Embryonic facial prominence (tissue), 1 donor: ENCODE data around the gene GMPPB.
"Not testable (repeated sequence)": the region's sequence is repeated elsewhere in the genome, so short reads cannot be mapped to it uniquely, and the experiment has no call there.

Experiments used
- DNase-seq: peaks from one replicate; pipeline ENCODE4 v3.0.0-alpha.2; 2016; ENCODE audit errors: extremely low spot score

GMPPB gene

GRCh38 chr3:49689908-49690624 is 33.7 kb downstream of the GMPPB start:
- DNase-seq: not testable (repeated sequence)

DNA sequence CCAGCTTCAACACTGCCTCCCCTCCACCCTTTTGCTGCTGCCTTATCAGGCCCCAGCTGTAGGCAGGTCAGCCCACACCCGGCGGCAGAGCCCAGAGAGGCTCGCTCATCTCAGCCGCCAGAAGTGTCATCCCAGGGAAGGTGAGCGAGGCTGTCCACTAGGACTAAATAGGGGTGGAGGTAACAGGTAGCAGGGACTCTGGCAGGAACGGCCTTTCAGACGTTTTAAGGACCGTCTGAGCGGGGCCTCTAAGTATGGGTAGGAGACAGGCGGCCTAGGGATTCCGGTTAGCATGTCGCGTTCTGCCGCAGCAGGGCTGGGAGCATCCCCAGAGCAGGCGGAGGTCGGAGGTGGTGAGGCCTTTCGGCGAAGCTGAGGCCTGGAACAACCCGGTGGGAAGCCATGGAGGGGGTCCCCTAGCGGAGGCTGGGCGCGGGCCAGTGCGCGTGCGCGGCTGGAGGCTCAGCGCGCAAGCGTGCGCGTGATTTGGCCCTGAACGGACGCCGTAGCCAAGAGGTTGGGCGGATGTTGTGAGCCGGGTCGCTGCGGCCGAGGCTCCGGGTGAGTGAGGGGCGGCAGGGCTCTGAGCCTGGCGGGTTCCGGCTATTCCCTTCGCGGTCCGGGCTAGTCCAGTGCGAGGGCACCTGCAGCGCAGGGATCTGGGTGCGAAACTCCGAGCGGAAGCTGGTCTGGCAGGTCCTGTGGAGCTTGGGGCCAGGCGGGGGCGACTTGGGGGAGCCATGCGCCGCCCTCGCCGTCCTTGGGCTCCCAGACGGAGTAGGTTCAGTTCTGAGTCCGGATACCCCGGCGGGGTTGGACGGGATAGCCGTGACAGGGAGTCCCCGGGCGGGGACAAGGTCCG is 34.5 kb downstream of the GMPPB start, which contains the start of the genes MST1 and RNF123:
Gene MST1, minus strand, starts transcription at position 429 of the 862 bp plus-strand sequence. CDS start 783 bp downstream, outside the sequence.
Gene RNF123, plus strand, starts transcription at position 512 of the 862 bp plus-strand sequence. CDS start 1,609 bp downstream, outside the sequence.
- peak; percentile 75 for DNase-seq

GRCh38 chr3:49688338-49689045 is 35.3 kb downstream of the GMPPB start:
- DNase-seq: not testable (repeated sequence)

DNA sequence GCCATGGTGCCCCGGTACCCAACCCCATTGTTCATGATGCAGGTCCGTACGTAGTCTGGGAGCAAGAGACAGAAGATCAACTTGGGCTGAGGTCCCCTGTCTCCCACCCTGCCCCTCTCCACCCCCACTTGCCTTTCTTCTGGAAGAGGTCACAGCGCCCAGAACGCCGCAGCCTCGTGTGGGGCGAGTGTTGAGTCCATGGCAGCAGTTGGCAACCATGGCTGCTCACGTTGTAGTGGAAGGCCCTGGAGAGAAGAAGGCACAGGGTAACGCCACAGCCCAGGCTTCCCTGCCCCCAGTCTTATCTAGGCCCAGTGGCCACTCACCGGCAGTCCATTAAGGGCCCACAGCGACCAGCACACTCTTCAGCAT is 36.3 kb downstream of the GMPPB start:
- DNase-seq: not testable (repeated sequence)

DNA sequence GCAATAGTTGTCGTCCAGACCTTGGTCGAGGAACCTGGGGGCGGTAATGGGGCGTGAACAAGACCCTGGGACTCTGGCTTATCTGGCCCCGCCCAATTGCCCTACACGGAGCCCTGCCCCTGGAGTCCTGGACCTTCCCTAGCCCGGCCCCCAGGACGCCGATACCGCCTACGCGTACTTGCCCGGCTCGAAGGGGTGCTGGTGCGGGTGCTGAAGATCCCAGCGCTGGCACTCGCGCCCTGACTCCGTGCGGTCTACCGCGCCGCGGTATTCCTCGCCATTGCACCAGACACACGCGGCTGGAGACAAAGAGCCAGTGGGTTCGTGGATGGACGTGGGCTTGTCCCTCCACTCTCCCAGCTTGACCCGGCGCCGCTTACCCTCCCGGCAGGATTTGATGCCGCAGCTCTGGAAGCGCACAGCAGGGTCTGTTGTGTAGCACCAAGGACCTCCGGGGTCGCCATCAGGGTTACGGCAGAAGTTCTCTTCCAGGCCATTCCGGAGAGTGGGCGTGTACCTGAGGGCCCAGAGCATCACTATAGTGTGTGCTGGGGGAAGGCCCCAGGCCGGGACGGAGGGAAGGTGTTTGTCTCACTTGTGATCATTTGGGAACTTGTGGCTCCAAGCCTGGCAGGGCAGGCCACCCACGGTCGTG is 36.9 kb downstream of the GMPPB start:
- DNase-seq: not testable (repeated sequence)

- not testable (repeated sequence) for DNase-seq
Measured at GRCh38 chr3:49686346-49686745, 37.4 kb downstream of the GMPPB start.

- not testable (repeated sequence) for DNase-seq
Measured at GRCh38 chr3:49685846-49686245, 37.9 kb downstream of the GMPPB start.

DNA sequence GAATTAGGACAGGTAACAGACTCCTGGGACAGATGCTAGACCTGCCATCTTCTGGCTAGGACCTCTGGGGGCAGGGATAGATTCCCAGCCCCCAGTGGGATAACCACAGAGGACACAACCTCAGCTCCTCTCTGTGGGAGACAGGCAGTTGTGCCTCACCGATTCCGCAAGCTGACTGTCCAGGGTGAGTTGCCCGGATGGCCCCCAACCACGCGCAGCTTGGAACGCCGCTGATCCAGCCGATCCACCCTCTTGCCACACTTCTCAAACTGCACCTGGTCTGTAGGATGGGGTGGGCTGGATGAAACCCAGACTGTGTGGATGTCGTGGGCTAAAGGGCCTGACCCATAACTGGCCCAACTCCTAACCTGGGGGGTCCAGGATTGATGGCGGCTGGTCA is 38.6 kb downstream of the GMPPB start:
- DNase-seq: not testable (repeated sequence)

DNA sequence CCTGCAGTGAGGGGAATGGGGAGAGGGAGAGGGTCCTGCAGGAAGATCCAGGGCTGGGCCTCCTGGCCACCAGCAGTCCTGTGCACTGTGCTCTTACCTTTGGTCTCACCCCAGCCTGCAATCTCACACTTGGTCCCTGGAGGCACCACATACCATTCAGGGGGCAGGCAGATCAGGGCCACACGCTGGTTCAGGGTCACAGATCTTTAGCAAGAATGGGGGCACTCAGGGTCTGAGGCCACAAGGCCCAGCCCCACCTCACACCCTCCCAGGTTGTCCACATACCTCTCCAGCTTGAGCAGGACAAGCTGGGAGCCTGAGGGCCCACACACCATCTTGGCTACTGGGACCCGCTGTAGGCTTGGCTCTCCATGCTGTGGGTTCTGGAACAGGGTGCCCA is 39.3 kb downstream of the GMPPB start:
- DNase-seq: not testable (repeated sequence)

DNA sequence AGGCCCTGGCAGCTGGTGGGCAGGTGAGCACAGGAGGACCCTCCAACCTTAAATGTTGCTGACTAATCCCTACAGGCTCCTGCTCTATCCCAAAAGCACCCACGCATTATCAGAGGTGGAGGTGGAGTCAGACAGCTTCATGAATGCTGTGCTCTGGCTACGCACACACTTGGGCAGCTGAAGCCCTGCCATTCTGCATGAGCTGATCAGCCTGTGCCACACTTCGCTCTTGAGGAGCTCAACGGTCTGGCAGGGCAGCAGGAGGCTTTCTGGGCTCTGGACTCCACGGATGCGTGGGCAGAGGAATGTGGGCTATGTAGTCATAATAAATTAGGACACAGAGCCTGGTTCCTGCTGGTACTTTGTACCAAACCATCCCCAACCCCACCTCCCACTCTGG is 40.6 kb downstream of the GMPPB start:
- no peak for DNase-seq

GRCh38 chr3:49681543-49681942 is 42.2 kb downstream of the GMPPB start:
- no peak for DNase-seq

DNA sequence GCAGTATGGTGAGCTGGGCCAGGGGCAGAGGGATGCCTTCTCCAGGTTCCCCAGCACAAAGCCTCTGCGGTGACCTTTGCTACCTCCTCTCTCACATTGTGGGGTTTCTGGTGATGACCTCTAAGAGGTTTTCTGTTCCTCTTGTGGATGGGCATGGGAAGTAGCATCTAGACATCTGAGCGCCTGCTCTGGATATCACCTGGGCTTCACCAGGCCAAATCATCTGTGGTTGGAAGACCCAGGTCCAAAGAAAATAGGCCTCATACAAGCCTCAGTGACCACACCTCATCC is 42.6 kb downstream of the GMPPB start:
- no peak for DNase-seq

DNA sequence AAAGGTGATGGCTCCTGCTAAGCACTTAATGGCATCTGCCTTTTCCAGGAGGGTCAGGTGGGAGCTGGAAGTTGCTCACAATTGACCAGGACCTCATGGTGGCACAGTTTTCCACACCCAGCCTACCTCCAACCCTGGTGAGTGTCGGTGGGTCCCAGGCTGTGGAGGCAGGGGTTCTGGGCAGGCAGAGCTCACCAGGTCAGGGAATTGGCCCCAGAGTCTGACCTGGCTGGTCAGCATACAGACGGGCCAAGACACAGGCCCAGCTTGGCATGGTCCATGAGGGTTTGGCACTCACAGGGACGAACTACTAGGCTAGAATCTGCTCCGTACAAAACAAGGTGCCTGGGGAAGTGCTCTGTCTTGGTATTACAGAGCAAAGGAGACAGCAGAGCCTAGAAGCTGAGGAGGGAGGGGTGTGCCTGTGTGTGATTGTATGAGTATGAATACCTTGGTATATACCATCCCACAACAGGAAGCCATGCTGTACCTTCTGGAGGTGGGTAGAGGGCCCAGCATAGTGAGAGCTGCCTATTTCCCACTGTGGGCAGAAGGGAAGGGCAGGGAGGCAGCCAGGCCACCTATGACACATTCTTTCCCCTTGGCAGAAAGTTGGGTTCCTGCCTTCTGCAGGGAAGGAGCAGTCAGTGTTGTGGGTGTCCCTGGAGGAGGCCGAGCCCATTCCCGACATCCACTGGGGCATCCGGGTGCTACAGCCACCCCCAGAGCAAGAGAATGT is 43.1 kb downstream of the GMPPB start:
- DNase-seq: no peak

DNA sequence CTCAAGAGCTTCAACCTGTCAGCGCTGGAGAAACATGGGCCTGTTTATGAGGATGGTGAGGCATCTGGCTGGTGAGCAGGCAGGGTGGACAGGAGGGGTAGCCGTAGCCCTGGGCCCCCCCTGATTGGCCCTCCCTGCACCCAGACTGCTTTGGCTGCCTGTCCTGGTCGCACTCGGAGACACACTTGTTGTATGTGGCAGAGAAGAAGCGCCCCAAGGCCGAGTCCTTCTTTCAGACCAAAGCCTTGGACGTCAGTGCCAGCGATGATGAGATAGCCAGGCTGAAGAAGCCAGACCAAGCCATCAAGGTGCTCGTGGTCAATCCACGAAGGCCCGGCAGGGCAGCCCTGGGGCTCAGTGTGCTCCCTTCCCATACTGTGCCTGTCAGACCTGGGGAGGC is 47.8 kb downstream of the GMPPB start:
- DNase-seq: no peak

DNA sequence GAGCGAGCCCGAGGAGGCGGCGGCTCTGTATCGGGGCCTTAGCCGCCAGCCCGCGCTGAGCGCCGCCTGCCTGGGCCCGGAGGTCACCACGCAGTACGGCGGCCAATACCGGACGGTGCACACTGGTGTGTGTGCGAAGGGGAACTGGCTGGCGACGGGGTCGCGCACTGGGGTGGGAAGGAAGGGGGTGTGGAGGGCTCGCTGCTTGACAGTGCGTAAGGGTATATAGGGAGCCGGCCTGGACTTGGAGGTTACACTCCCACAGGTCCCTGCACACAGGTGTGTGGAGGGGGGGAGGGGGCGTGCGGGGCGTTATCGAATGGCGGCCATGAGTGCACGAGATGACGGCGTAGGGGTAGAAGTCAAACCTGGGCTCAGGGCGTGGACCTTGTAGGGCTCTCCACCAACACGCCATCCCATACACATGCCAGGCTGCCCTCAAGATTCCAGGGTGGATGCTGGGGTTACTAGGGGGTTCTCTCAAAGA is 49.2 kb downstream of the GMPPB start:
- DNase-seq: no peak

- DNase-seq: peak; percentile 80
Measured at GRCh38 chr3:49673715-49674496, 49.8 kb downstream of the GMPPB start, which contains the start of gene APEH. APEH (plus strand) TSS chr3:49674351; CDS start chr3:49674402, 51 bp downstream.

DNA sequence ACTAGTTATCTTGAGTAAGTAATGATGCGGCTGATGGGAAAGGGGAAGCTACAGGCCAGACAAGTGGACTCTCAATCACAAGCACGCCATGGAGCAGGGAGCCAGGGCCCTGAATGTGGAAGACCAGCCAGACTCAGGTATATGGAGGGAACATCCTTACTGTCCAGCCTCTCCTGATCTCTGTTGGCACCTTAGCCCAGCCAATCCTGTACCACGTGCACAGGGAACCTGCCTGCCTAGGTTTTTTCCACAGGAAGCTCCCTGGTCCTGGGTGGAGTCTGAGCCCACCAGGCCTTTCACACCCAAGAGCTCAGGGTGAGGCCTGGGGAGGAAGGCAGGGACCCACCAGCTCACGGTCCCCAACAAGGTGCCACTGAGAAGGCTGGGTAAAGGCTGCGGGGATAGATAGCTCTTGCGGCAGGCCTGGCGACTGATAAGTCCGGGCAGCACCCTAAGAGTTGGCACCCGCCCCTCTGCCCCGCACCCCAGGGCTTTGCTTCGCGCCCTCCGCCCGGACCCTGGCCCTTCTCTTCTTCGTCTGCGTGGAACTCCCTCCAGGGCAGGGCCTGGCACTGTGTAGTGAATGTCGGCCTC is 50.5 kb downstream of the GMPPB start:
- no peak for DNase-seq

GRCh38 chr3:49671291-49672288 is 52.2 kb downstream of the GMPPB start:
- DNase-seq: peak; percentile 50
